GM12878 (cell line): ENCODE results near the gene GBX1. TPM values are rescaled to one million over a fixed set of nuclear protein-coding genes. Genes with fewer than 3 reads are reported as not detected.

Source experiments
- ATAC-seq: fragments of 200-7000 bp; cut with Tn5 transposase; 3 replicates; pipeline ENCODE4 v1.9.1; 2020; ENCODE audit warnings: mild to moderate bottlenecking, moderate library complexity
- BruUV-seq: library from RNA; stranded (reverse); fragments of 400-500 nt; replicated peaks from 2 replicates; lab custom pipeline; 2021; lab: Mats Ljungman, UMichigan
- CTCF ChIA-PET: fragments of 300-600 bp; sonication (Branson Sonifier 250); formaldehyde crosslinking; extraction: SDS; loops from one replicate; lab custom pipeline; 2021; ENCODE audit warnings: inconsistent platforms; lab: Yijun Ruan, JAX
- POLR2A ChIA-PET: fragments of 350-600 bp; formaldehyde crosslinking; extraction: SDS; loops from one replicate; lab custom pipeline; 2021; ENCODE audit warnings: inconsistent platforms; lab: Charles Lee
- RAD21 ChIA-PET: fragments of 300-600 bp; sonication (Branson Sonifier 250); formaldehyde crosslinking; loops from one replicate; lab custom pipeline; 2023; ENCODE audit warnings: antibody characterized with exemption; ENCODE audit not compliant: unreplicated experiment; lab: Charles Lee
- SMC1A ChIA-PET: fragments of 300-600 bp; sonication (Branson Sonifier 250); formaldehyde crosslinking; loops from one replicate; lab custom pipeline; 2023; ENCODE audit not compliant: unreplicated experiment, uncharacterized antibody; lab: Charles Lee
- DNase-seq: peaks from one replicate; pipeline ENCODE4 v3.0.0-alpha.2; 2011; ENCODE audit warnings: low read depth, low spot score
- FAIRE-seq: peaks from 3 replicates; lab custom pipeline; 2011; peaks lifted over from hg19 to GRCh38; lab: Jason Lieb, UNC
- H2AFZ ChIP-seq: 2 replicates; pipeline ENCODE4 v1.6.0; 2011; ENCODE audit warnings: low read depth, low read length, control low read depth; ENCODE audit not compliant: control insufficient read depth
- H3K27ac ChIP-seq: 2 replicates; pipeline ENCODE4 v1.5.1; 2011; ENCODE audit warnings: control low read depth; ENCODE audit not compliant: control insufficient read depth, insufficient read depth
- H3K27me3 ChIP-seq, 2 experiments: replicated peaks in 1 of 2; 2 replicates each; pipeline versions ENCODE4 v1.6.0 to v1.6.1; 2011; ENCODE audit warnings: low read length in 1 of 2; ENCODE audit not compliant: control insufficient read depth in 2 of 2, insufficient read depth in 2 of 2
- H3K36me3 ChIP-seq, 2 experiments: 2 replicates each; pipeline ENCODE4 v1.5.1; 2011; ENCODE audit warnings: low read length in 1 of 2; ENCODE audit not compliant: control insufficient read depth in 2 of 2, insufficient read depth in 2 of 2
- H3K4me1 ChIP-seq: 2 replicates; pipeline ENCODE4 v1.6.1; 2011; ENCODE audit warnings: mild to moderate bottlenecking, low read length, moderate library complexity, mixed read lengths; ENCODE audit not compliant: control insufficient read depth, insufficient read depth
- H3K4me2 ChIP-seq: 2 replicates; pipeline ENCODE4 v1.6.0; 2011; ENCODE audit warnings: control low read depth; ENCODE audit not compliant: control insufficient read depth, insufficient read depth
- H3K4me3 ChIP-seq: fragments of 200-600 bp; sonication (generic); 2 replicates; pipeline ENCODE4 v1.5.1; 2016
- H3K79me2 ChIP-seq: 2 replicates; pipeline ENCODE4 v1.6.0; 2011; ENCODE audit warnings: low read length; ENCODE audit not compliant: control insufficient read depth, insufficient read depth
- H3K9ac ChIP-seq: 2 replicates; pipeline ENCODE4 v1.8.0; 2011; ENCODE audit warnings: low read length, control low read depth, mixed read lengths; ENCODE audit not compliant: control insufficient read depth, insufficient read depth
- H3K9me3 ChIP-seq: replicated peaks from 3 replicates; pipeline ENCODE4 v1.5.1; 2011; ENCODE audit warnings: mild to moderate bottlenecking, low read length; ENCODE audit not compliant: control insufficient read depth, insufficient read depth
- H4K20me1 ChIP-seq: 2 replicates; pipeline ENCODE4 v1.6.0; 2011; ENCODE audit not compliant: control insufficient read depth, insufficient read depth
- CREM ChIP-seq: IDR thresholded peaks from 2 replicates; pipeline ENCODE4 v1.6.1; 2014; ENCODE audit warnings: antibody characterized with exemption, low read depth
- EZH2 ChIP-seq: IDR thresholded peaks from 2 replicates; pipeline ENCODE4 v1.6.1; 2012; ENCODE audit warnings: low read depth, mild to moderate bottlenecking, control low read depth, inconsistent platforms, low read length, borderline replicate concordance; ENCODE audit not compliant: control insufficient read depth
- ZNF384 ChIP-seq: IDR thresholded peaks from 2 replicates; pipeline ENCODE4 v1.6.1; 2012; ENCODE audit warnings: low read depth, mild to moderate bottlenecking, low read length, improper control_type of control experiment, borderline replicate concordance
- in situ Hi-C: fragments of 300-500 bp; cut with MboI; formaldehyde crosslinking; loops from 9 replicates; pipeline ENCODE4 v1.14.3; 2018; ENCODE audit warnings: mixed read lengths
- intact Hi-C: fragments of 100-400 bp; cut with micrococcal nuclease; formaldehyde crosslinking; loops from one replicate; pipeline ENCODE4 v1.14.2; 2022; ENCODE audit not compliant: unreplicated experiment
- polyA plus RNA-seq, 11 experiments: library from polyadenylated mRNA; depleted of rRNA in 4 of 11; unstranded in 6 of 11; stranded (reverse) in 5 of 11; fragments of >200 nt; fragmentation: Nextera tagmentation in 4 of 11; fragmentation: Illumina TruSeq in 1 of 11; extraction: Ambion mirVana in 4 of 11; extraction: Trizol in 1 of 11; gene quantifications; 1 replicate in 1 of 11; 2 replicates in 10 of 11; pipeline versions ENCODE4 v1.2.1 to v1.2.3, GENCODE V29; 2011 to 2016; ENCODE audit warnings: inconsistent platforms in 2 of 11, missing spikeins in 2 of 11, low read depth in 1 of 11
- total RNA-seq, 4 experiments: library from RNA; depleted of rRNA in 3 of 4; stranded (reverse); fragments of >200 nt in 3 of 4; fragmentation: Illumina TruSeq in 1 of 4; extraction: Trizol in 1 of 4; gene quantifications; 2 replicates each; pipeline versions ENCODE4 v1.2.1 to v1.2.3, GENCODE V29; 2013 to 2021
- TF ChIP-seq, protein P1 (sequence below): fragments of 450-650 bp; IDR thresholded peaks from 2 replicates; pipeline ENCODE4 v1.6.1; 2017; ENCODE audit warnings: mild to moderate bottlenecking, moderate library complexity

GBX1 gene
- total and polyA plus RNA-seq, 10 of the 15 experiments (the other 5 are each of a cell fraction or from before 2014, with no cell fraction given), result not detected

GRCh38 chr7:151197932-151198331 lies 30.4 kb upstream of the GBX1 start:
- TF ChIP-seq, protein P1, sequence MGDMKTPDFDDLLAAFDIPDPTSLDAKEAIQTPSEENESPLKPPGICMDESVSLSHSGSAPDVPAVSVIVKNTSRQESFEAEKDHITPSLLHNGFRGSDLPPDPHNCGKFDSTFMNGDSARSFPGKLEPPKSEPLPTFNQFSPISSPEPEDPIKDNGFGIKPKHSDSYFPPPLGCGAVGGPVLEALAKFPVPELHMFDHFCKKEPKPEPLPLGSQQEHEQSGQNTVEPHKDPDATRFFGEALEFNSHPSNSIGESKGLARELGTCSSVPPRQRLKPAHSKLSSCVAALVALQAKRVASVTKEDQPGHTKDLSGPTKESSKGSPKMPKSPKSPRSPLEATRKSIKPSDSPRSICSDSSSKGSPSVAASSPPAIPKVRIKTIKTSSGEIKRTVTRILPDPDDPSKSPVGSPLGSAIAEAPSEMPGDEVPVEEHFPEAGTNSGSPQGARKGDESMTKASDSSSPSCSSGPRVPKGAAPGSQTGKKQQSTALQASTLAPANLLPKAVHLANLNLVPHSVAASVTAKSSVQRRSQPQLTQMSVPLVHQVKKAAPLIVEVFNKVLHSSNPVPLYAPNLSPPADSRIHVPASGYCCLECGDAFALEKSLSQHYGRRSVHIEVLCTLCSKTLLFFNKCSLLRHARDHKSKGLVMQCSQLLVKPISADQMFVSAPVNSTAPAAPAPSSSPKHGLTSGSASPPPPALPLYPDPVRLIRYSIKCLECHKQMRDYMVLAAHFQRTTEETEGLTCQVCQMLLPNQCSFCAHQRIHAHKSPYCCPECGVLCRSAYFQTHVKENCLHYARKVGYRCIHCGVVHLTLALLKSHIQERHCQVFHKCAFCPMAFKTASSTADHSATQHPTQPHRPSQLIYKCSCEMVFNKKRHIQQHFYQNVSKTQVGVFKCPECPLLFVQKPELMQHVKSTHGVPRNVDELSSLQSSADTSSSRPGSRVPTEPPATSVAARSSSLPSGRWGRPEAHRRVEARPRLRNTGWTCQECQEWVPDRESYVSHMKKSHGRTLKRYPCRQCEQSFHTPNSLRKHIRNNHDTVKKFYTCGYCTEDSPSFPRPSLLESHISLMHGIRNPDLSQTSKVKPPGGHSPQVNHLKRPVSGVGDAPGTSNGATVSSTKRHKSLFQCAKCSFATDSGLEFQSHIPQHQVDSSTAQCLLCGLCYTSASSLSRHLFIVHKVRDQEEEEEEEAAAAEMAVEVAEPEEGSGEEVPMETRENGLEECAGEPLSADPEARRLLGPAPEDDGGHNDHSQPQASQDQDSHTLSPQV, result no peak
- no peak for TF ChIP-seq ZNF384
- TF ChIP-seq CREM, result no peak
- TF ChIP-seq EZH2, result no peak
- TF ChIP-seq, all 136 proteins: peak for 0
- peaks cover 0 to 2% of the 10 kb centered on the region in 2 experiments; a peak in 3 of 4 replicates for H3K27me3 ChIP-seq
- no peak overlapping the region for H2AFZ ChIP-seq
- no peaks in the 10 kb centered on the region for H3K36me3 ChIP-seq
- POLR2A ChIA-PET, result no interaction called here
- H4K20me1 ChIP-seq, result no peaks in the 10 kb centered on the region
- in situ Hi-C loops (no loop called here), intact Hi-C loops (no loop called here)
- BruUV-seq, result no TSS peak
- no peak overlapping the region for H3K27ac ChIP-seq
- H3K4me1 ChIP-seq, result no peaks in the 10 kb centered on the region
- no peak for DNase-seq
- H3K9ac ChIP-seq, result no peak overlapping the region
- no peak overlapping the region for H3K4me2 ChIP-seq
- no peak overlapping the region for H3K4me3 ChIP-seq
- no peak for FAIRE-seq
- SMC1A ChIA-PET, result no interaction called here
- no peak for ATAC-seq
- CTCF ChIA-PET, result interaction anchor here (1.0 kb wide), 1 partner anchor 46 kb away, joined by 3 read pairs; no protein-coding TSS in a partner anchor
- no peaks in the 10 kb centered on the region for H3K9me3 ChIP-seq
- RAD21 ChIA-PET, result no interaction called here
- H3K79me2 ChIP-seq, result no peaks in the 10 kb centered on the region
